ENCODE results near the gene HAS3. TPM values are rescaled to one million over a fixed set of nuclear protein-coding genes. Genes with fewer than 3 reads are reported as not detected.

The HAS3 gene
- total RNA-seq, 2 donors from 2014 or later = 3.0 to 4.5 TPM

DNA sequence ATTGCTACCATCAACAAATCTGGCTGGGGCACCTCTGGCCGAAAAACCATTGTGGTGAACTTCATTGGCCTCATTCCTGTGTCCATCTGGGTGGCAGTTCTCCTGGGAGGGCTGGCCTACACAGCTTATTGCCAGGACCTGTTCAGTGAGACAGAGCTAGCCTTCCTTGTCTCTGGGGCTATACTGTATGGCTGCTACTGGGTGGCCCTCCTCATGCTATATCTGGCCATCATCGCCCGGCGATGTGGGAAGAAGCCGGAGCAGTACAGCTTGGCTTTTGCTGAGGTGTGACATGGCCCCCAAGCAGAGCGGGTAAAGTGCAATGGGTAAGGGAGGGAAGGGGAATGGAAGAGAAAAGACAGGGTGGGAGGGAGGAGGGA lies 9.5 kb downstream of the HAS3 start:
- Histone ChIP-seq H3K4me1 (replicated peaks) (no peaks in the 10 kb centered on the region), H3K27ac (no peak overlapping the region), H3K9me3 (no peaks in the 10 kb centered on the region), H3K36me3 (peaks cover 5 to 16% of the 10 kb centered on the region in 2 donors), H3K27me3 (replicated peaks; ENCODE audit: insufficient read depth) (no peaks in the 10 kb centered on the region), H3K4me3 (no peak overlapping the region)
- WGBS = over 99% methylated on average over 6 of the region's 6 CpGs
- intact Hi-C loops (cut with DNase I) = loop anchor here (5.0 kb wide), 2 partner anchors 208 to 408 kb away; no protein-coding TSS in a partner anchor
- no peak for TF ChIP-seq POLR2AphosphoS5 (IDR thresholded peaks at IDR 0.05)
- no peak for TF ChIP-seq POLR2A (IDR thresholded peaks at IDR 0.05)
- TF ChIP-seq, protein P1, sequence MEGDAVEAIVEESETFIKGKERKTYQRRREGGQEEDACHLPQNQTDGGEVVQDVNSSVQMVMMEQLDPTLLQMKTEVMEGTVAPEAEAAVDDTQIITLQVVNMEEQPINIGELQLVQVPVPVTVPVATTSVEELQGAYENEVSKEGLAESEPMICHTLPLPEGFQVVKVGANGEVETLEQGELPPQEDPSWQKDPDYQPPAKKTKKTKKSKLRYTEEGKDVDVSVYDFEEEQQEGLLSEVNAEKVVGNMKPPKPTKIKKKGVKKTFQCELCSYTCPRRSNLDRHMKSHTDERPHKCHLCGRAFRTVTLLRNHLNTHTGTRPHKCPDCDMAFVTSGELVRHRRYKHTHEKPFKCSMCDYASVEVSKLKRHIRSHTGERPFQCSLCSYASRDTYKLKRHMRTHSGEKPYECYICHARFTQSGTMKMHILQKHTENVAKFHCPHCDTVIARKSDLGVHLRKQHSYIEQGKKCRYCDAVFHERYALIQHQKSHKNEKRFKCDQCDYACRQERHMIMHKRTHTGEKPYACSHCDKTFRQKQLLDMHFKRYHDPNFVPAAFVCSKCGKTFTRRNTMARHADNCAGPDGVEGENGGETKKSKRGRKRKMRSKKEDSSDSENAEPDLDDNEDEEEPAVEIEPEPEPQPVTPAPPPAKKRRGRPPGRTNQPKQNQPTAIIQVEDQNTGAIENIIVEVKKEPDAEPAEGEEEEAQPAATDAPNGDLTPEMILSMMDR (IDR thresholded peaks at IDR 0.05) = no peak
- no peak for DNase-seq (ENCODE audit: low spot score)

DNA sequence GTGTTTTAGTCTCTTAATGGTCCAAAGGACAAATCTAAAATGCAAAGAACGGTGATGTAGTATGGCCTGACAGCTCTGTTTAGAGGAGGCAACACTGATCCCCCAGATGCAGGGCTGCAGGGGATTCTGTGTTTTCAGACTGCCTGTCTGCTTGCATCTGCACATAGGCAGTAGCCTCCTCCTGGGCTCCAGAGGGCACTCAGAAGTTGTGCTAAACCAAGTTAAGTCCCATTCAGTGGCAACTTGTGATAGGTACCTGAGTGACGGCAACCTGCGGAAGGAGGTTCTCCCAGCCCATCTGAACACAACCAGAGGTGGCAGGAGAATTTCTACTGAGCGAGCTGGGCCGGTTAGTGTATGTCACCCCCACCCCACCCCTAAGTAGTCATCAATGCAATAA lies 9.9 kb downstream of the HAS3 start:
- 87% methylated on average over 5 of the region's 5 CpGs for WGBS
- no peaks in the 10 kb centered on the region for H3K9me3 ChIP-seq
- H3K27me3 ChIP-seq (replicated peaks; ENCODE audit: insufficient read depth) = no peaks in the 10 kb centered on the region
- peaks cover 5 to 20% of the 10 kb centered on the region in 2 donors for H3K36me3 ChIP-seq
- H3K4me3 ChIP-seq = no peak overlapping the region
- no peak for TF ChIP-seq POLR2A (IDR thresholded peaks at IDR 0.05)
- TF ChIP-seq POLR2AphosphoS5 (IDR thresholded peaks at IDR 0.05) = no peak
- TF ChIP-seq, protein P1 (IDR thresholded peaks at IDR 0.05) = no peak
- intact Hi-C loops (cut with DNase I) = loop anchor here (5.0 kb wide), 2 partner anchors 208 to 408 kb away; no protein-coding TSS in a partner anchor
- H3K27ac ChIP-seq = no peak overlapping the region
- H3K4me1 ChIP-seq (replicated peaks) = no peaks in the 10 kb centered on the region
- DNase-seq (ENCODE audit: low spot score) = no peak

DNA sequence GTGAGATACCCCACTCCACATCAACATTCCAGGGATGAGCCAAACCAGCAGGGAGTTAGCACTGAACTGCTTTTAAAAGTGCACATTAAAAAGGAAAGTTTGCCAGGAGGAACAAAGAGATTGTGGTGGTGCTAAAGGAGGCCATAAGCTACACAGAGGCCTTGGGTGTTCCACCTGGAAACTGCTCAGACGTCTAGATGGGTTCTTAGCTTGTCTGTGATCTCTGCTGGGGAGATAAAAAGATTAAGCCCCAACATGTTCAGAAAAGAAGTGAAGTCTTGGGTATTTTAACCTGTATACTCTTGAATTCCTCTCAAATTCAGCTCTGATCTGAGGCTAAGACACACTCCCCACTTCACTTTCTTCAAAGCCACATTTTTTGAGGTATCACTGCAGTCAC lies 10.4 kb downstream of the HAS3 start:
- DNase-seq (ENCODE audit: low spot score) = no peak
- intact Hi-C loops (cut with DNase I) = loop anchor here (5.0 kb wide), 2 partner anchors 209 to 409 kb away; no protein-coding TSS in a partner anchor
- H3K27ac ChIP-seq = no peak overlapping the region
- no peak overlapping the region for H3K4me3 ChIP-seq
- peaks cover 5 to 24% of the 10 kb centered on the region in 2 donors for H3K36me3 ChIP-seq
- no peaks in the 10 kb centered on the region for H3K27me3 ChIP-seq (replicated peaks; ENCODE audit: insufficient read depth)
- H3K4me1 ChIP-seq (replicated peaks) = no peaks in the 10 kb centered on the region
- 33% methylated on average over 1 of the region's 1 CpG for WGBS
- TF ChIP-seq, protein P1 (IDR thresholded peaks at IDR 0.05) = no peak
- TF ChIP-seq POLR2A (IDR thresholded peaks at IDR 0.05) = no peak
- no peak for TF ChIP-seq POLR2AphosphoS5 (IDR thresholded peaks at IDR 0.05)
- H3K9me3 ChIP-seq = no peaks in the 10 kb centered on the region

DNA sequence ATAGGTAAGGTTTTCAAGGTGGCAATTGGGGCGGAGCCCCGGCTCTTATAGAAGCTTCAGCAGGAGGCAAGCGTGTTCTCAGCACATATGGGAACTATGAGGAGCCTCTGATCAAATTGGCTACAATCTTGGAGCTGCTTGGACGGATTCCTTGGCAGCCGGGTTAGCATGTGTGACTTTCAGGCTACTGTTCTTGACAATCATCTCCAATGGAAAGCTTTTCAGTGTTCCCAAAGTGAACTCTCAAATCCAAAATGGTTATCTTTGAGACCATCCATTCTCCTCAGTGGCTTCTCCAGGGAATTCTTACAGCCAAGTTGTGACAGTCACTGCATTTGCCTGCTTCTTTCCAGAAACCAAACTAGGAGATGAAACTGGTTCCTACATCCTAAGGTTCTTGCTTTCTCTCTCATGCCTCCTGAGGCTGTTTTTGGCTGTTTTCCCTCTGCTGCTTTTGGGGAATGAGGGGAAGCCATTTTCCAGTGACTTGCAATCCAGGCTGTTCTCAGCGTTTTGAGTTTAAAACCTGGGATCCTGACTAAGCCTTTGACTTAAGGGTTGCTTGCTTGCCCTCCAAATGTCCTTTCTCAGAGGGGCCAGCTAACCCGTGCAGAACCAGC lies 10.9 kb downstream of the HAS3 start:
- no peaks in the 10 kb centered on the region for H3K9me3 ChIP-seq
- no peak overlapping the region for H3K27ac ChIP-seq
- peaks cover 5 to 24% of the 10 kb centered on the region in 2 donors for H3K36me3 ChIP-seq
- 84% methylated on average over 7 of the region's 7 CpGs for WGBS
- H3K4me1 ChIP-seq (replicated peaks) = no peaks in the 10 kb centered on the region
- no peak overlapping the region for H3K4me3 ChIP-seq
- no peak for DNase-seq (ENCODE audit: low spot score)
- no peaks in the 10 kb centered on the region for H3K27me3 ChIP-seq (replicated peaks; ENCODE audit: insufficient read depth)
- intact Hi-C loops (cut with DNase I) = loop anchor here (5.0 kb wide), 2 partner anchors 209 to 409 kb away; no protein-coding TSS in a partner anchor
- TF ChIP-seq, protein P1 (IDR thresholded peaks at IDR 0.05) = no peak
- no peak for TF ChIP-seq POLR2A (IDR thresholded peaks at IDR 0.05)
- no peak for TF ChIP-seq POLR2AphosphoS5 (IDR thresholded peaks at IDR 0.05)

DNA sequence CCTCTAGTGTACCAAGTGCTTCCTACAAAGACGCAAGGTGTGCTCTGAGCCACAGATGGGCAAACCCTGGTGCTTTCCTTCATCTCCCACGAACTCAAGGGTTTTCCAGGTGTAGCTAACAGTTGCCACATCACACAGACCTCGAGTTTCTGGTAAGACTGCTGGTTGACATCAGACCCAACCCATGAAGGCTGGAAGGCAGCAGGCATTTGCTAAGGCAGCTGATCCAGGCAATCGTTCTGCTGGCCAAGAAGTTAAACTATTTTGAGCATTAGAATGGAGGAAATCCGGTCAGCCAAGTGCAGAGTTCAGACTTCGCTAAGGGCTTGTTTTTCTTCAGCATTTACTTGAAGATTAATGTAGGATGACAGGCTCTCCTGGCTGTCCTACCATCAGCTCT lies 11.5 kb downstream of the HAS3 start:
- no peak for DNase-seq (ENCODE audit: low spot score)
- TF ChIP-seq POLR2A (IDR thresholded peaks at IDR 0.05) = no peak
- intact Hi-C loops (cut with DNase I) = loop anchor here (5.0 kb wide), 2 partner anchors 210 to 410 kb away; no protein-coding TSS in a partner anchor
- peaks cover 5 to 24% of the 10 kb centered on the region in 2 donors for H3K36me3 ChIP-seq
- H3K4me3 ChIP-seq = no peak overlapping the region
- no peak overlapping the region for H3K27ac ChIP-seq
- 71% methylated on average over 6 of the region's 6 CpGs for WGBS
- H3K4me1 ChIP-seq (replicated peaks) = no peaks in the 10 kb centered on the region
- H3K9me3 ChIP-seq = no peaks in the 10 kb centered on the region
- no peaks in the 10 kb centered on the region for H3K27me3 ChIP-seq (replicated peaks; ENCODE audit: insufficient read depth)
